ENCODE results near the gene NXNL2. TPM values are rescaled to one million over a fixed set of nuclear protein-coding genes. Genes with fewer than 3 reads are reported as not detected.

NXNL2 gene
- polyA plus RNA-seq, 3 donors = 0.06 to 0.39 TPM; not detected in 1

DNA sequence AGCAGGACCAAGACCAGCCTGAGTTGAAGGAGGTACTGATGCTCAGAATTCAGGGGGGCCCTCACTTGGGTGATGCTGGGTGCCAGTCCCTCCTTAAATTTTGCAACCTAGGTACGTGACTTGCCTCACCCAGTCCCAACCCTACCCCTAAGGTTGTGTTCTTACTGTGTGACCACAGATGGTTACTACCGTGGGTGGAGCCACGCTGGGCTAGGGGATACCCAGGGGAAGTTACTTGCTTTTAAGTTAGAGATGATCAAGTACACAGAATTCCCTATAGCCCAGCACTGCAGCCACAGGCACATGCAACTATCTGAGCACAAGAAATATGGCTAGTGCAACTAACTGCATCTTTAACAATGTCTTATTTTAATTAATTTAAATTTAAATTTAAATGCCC lies 32.9 kb downstream of the NXNL2 start:
- WGBS, 3 donors = 67 to 80% (median 70%) methylated on average over 3 of the region's 3 CpGs
- no peak overlapping the region for H3K27ac ChIP-seq (ENCODE audit: low read depth, low read length)

GRCh38 chr9:88571419-88571818 lies 36.4 kb downstream of the NXNL2 start:
- H3K27ac ChIP-seq (ENCODE audit: low read depth, low read length) = no peak overlapping the region
- 78 to 83% (median 81%) methylated on average over 5 of the region's 5 CpGs for WGBS, 3 donors

DNA sequence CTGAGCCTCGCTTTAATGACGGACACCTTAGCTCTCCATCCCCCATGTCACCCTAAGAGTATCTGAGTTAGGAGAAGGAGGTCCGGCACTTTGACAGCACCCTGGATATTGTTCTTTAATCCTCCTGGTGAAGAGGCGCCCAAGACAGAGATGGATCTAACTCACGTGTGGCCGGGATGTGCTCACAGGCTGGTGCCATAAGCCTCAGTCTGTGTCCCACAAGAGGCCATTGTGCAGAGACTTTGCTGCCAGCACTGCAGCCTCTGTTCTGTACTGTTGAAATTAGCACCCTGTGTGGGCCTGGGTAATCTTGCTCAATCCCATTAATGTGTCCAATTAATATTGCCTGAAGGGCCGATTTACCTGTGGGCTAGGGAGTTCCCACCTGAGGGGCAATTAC lies 37.7 kb downstream of the NXNL2 start:
- 86 to 96% (median 93%) methylated on average over 7 of the region's 7 CpGs for WGBS, 3 donors
- H3K27ac ChIP-seq (ENCODE audit: low read depth, low read length) = no peak overlapping the region

DNA sequence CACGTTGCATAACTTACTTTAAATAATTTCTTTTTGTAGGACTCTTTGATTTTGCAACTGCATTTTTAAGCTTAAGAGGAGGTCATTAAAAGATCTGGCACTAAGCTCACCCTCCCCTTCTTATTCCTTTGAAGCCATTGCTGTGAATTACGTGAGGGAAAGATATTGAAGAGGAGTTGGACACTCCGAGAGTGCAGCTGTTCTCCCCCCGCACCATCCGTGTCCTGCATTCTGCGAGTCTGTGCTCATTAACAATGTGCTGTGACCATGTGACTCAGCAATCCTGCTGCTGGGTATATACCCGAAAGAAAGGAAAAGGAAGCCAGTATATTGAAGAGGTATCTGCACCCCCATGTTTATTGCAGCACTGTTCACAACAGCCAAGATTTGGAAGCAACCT lies 40.0 kb downstream of the NXNL2 start:
- no peak overlapping the region for H3K27ac ChIP-seq (ENCODE audit: low read depth, low read length)
- WGBS, 3 donors = 15 to 30% (median 21%) methylated on average over 7 of the region's 7 CpGs

DNA sequence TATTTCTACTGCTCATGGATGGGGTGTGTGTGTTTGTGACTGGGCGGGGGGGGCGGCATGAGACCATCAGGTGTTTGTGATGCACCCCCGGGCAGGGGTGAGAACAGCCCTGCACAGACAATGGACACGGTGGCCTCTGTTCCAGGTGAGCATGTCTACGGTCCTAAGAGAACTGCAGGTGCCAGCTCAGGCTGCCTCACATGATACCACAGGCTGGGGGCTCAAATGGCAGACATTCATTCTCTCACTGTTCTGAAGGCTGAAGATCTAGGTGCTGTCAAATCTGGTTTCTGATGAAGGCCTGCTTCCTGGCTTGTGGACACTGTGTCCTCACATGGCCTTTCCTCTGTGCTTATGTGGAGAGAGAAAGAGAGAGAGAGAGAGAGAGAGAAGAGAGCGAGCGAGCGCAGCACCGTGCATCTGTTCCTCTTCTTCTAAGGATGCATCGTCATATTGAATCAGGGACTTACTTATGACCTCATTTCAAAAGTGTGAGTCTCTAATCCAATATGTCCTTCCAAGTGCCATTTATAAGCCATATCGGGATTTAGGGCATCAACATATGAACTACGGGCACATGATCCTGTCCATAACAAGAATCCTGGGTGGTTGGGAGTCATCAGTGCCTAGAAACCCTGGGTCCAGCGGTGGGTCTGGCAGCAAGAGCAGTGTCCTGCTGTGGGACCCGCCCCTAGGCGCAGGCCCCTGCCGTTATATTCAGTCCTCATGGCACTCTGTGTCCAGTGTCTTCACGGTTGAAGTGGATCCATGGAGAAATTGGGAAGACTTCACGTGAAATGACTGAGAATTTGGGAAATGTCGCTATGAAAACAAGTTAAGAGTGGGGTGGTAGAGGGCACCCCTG lies 42.5 kb downstream of the NXNL2 start:
- no peak overlapping the region for H3K27ac ChIP-seq (ENCODE audit: low read depth, low read length)
- 87 to 89% (median 88%) methylated on average over 19 of the region's 19 CpGs for WGBS, 3 donors

- H3K27ac ChIP-seq (ENCODE audit: low read depth, low read length) = no peak overlapping the region
- whole genome bisulfite sequencing, 3 donors = 38 to 46% (median 46%) methylated on average over 28 of the region's 28 CpGs
Measured at GRCh38 chr9:88578121-88579049, 43.4 kb downstream of the NXNL2 start.

GRCh38 chr9:88579050-88579715 lies 44.2 kb downstream of the NXNL2 start:
- H3K27ac ChIP-seq (ENCODE audit: low read depth, low read length) = no peak overlapping the region
- WGBS, 3 donors = 75 to 87% (median 82%) methylated on average over 10 of the region's 10 CpGs

GRCh38 chr9:88580961-88581360 lies 46.0 kb downstream of the NXNL2 start:
- WGBS, 3 donors = 51 to 79% (median 78%) methylated on average over 5 of the region's 5 CpGs
- H3K27ac ChIP-seq (ENCODE audit: low read depth, low read length) = no peak overlapping the region

DNA sequence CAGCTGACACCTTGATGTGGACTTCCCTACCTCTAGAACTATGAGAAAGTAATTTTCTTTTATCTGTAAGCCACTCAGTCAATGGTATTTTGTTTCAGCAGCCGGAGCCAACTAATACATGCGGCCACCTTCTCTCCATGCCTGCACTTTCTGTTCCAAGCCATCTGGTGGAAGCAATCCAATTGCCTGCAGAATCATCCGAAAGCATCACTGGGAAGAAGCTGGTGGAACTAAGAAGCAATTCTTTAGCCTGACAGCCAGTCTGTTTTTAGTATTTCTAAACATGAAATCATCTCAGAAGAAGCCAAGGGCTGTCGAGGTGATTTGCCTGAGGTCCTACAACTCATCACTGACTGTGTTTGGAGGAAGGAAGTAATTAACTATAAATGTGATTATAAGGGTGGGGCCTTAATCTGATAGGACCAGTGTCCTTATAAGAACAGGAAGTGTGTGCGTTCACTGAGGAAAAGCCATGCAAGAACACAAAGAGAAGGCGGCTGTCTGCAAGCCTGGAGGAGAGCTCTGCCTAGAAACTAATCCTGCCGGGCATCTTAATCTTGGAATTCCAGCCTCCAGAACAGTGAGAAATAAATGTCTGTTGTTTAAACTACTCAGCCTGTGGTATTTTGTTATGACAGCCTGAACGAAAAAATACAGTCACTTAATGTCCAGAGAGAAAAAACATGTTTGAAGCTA lies 49.1 kb downstream of the NXNL2 start:
- no peak overlapping the region for H3K27ac ChIP-seq (ENCODE audit: low read depth, low read length)

GRCh38 chr9:88585426-88585825 lies 50.4 kb downstream of the NXNL2 start:
- no peak overlapping the region for H3K27ac ChIP-seq (ENCODE audit: low read depth, low read length)
- 82 to 93% (median 91%) methylated on average over 1 of the region's 1 CpG for WGBS, 3 donors

More for the DNA sequence above, 49.1 kb downstream of the NXNL2 start:
- WGBS, 3 donors = 40 to 66% (median 40%) methylated on average over 8 of the region's 8 CpGs

GRCh38 chr9:88586452-88586851 lies 51.5 kb downstream of the NXNL2 start:
- no peak overlapping the region for H3K27ac ChIP-seq (ENCODE audit: low read depth, low read length)
- 82 to 86% (median 84%) methylated on average over 3 of the region's 3 CpGs for WGBS, 3 donors

DNA sequence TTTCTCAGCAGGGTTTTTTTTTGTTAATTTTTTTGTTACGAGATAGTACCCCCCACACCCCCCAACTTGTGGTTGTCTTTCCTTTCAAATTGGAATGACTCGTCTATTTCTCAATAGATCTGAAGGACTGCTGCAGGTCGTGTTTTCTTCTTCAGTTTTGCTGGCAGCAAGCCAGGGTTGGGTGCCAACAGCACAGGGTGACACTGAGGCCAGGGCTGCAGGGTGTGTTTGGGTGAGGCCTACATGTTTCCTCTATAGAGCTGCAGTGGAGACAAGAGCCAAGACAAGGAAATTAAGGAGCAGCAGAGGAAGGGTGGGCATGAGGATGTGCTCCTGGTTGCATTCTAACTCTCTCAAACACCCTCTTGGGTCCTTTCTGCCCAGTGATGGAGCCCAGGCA lies 52.2 kb downstream of the NXNL2 start:
- no peak overlapping the region for H3K27ac ChIP-seq (ENCODE audit: low read depth, low read length)
- WGBS, 3 donors = 37 to 55% (median 43%) methylated on average over 3 of the region's 3 CpGs

GRCh38 chr9:88587885-88588649 lies 53.1 kb downstream of the NXNL2 start:
- 86 to 91% (median 87%) methylated on average over 9 of the region's 9 CpGs for WGBS, 3 donors
- H3K27ac ChIP-seq (ENCODE audit: low read depth, low read length) = no peak overlapping the region

DNA sequence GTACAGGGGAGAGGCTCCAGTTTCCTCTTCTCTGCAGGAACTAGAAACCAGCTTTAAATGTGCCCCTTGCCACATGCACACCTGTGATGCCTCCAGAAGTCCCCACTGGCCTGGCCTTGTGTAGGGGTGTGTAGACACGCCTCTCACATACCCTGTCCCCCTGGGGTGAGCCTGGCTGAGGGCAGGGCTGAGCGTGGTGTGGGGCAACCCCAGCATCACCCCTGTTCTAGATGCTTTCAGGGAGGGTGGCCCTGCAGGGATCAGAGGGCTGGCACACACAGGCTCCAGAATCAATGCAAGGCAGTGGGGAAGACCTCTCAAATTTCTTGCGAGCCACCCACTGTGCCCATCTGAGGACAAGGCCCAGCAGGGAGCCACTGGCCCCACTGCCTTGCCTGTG lies 54.7 kb downstream of the NXNL2 start:
- 89 to 97% (median 93%) methylated on average over 3 of the region's 3 CpGs for WGBS, 3 donors
- no peak overlapping the region for H3K27ac ChIP-seq (ENCODE audit: low read depth, low read length)

DNA sequence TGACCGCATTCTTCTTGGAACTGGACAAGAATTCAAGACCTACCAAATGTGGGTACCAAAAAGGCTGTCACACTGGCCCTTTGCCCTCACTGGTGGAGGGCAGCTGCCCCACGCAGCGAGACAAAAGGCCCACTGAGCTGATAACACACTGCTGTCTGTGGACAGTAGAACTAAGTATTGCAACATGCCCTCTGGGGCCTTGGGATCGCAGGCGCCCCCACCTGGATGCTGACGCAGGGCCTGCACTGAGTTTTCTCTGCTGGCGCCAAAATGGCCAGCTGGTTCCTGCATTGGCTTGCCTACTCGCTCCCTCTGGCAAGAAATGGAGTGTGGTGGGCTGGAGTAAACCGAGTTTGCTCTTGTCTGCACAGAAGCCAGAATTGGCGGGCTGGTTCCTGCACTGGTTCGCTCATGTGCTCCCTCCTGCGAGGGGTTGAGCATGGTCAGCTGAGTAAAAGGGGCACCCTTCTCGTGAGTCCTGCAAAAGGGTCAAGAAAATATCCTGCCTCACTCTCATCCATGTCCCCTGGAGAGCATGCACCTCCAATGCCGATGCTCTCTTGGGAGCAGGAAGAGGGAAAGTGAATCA lies 55.7 kb downstream of the NXNL2 start:
- 80 to 91% (median 86%) methylated on average over 14 of the region's 14 CpGs for WGBS, 3 donors
- no peak overlapping the region for H3K27ac ChIP-seq (ENCODE audit: low read depth, low read length)

GRCh38 chr9:88593537-88594185 lies 58.7 kb downstream of the NXNL2 start:
- 18 to 27% (median 25%) methylated on average over 4 of the region's 4 CpGs for WGBS, 3 donors
- H3K27ac ChIP-seq (ENCODE audit: low read depth, low read length) = no peak overlapping the region
